BJ (cell line): ENCODE results near the gene LAMTOR1. TPM values are rescaled to one million over a fixed set of nuclear protein-coding genes. Genes with fewer than 3 reads are reported as not detected.

Source experiments
- CTCF ChIA-PET: fragments of 350-600 bp; formaldehyde crosslinking; extraction: SDS; loops from one replicate; lab custom pipeline; 2021; ENCODE audit warnings: antibody characterized with exemption, inconsistent platforms; lab: Yijun Ruan, JAX
- POLR2A ChIA-PET: fragments of 300-600 bp; sonication (Branson Sonifier 250); formaldehyde crosslinking; extraction: SDS; loops from one replicate; lab custom pipeline; 2021; ENCODE audit warnings: antibody characterized with exemption; lab: Charles Lee
- DNase-seq: peaks from one replicate; pipeline ENCODE4 v3.0.0-alpha.2; 2011; ENCODE audit warnings: low read depth
- H3K27me3 ChIP-seq: 2 replicates; pipeline ENCODE4 v1.6.0; 2011; ENCODE audit warnings: low read length; ENCODE audit not compliant: control insufficient read depth, insufficient read depth
- H3K36me3 ChIP-seq: 2 replicates; pipeline ENCODE4 v1.5.1; 2011; ENCODE audit warnings: low read length; ENCODE audit not compliant: control insufficient read depth, insufficient read depth
- H3K4me3 ChIP-seq: 2 replicates; pipeline ENCODE4 v1.5.1; 2011; ENCODE audit warnings: low read depth, mild to moderate bottlenecking, control low read depth, low read length
- CTCF ChIP-seq: IDR thresholded peaks from 2 replicates; pipeline ENCODE4 v1.5.1; 2011; ENCODE audit warnings: low read depth, mild to moderate bottlenecking, control low read depth, inconsistent platforms, low read length, moderate library complexity; ENCODE audit not compliant: insufficient read depth
- polyA plus RNA-seq: library from polyadenylated mRNA; depleted of rRNA; stranded (reverse); fragments of >200 nt; gene quantifications from 2 replicates; pipeline ENCODE4 v1.2.3, GENCODE V29; 2011; rRNA removed
- small RNA-seq: library from RNA; depleted of rRNA; stranded (forward); fragments of <200 nt; gene quantifications from one replicate; pipeline ENCODE3, GENCODE V24; 2012; ENCODE audit warnings: low replicate concordance, low read depth; ENCODE audit not compliant: insufficient read length

The LAMTOR1 gene
- polyA plus RNA-seq, 1 experiment = 145 TPM

GRCh38 chr11:72066855-72067254 is 36.2 kb downstream of the LAMTOR1 start:
- Histone ChIP-seq H3K27me3 (no peaks in the 10 kb centered on the region), H3K36me3 (no peaks in the 10 kb centered on the region; the same call in 1 of the 2 replicates), H3K4me3 (no peak overlapping the region)
- TF ChIP-seq CTCF = no peak
- DNase-seq = no peak
- CTCF ChIA-PET = interaction anchor here (0.8 to 1.4 kb wide), 3 partner anchors 13 to 26 kb away, joined by 3 to 5 read pairs (median 3); no protein-coding TSS in a partner anchor
- POLR2A ChIA-PET = no interaction called here

GRCh38 chr11:72061739-72062396 is 41.2 kb downstream of the LAMTOR1 start:
- no peak for TF ChIP-seq CTCF
- no peak for DNase-seq
- no peaks in the 10 kb centered on the region; the same call in 1 of the 2 replicates for H3K36me3 ChIP-seq
- H3K27me3 ChIP-seq = no peaks in the 10 kb centered on the region
- CTCF ChIA-PET = interaction anchor here (1.1 to 1.6 kb wide), 2 partner anchors 12 to 14 kb away, joined by 3 read pairs; no protein-coding TSS in a partner anchor
- POLR2A ChIA-PET = no interaction called here
- H3K4me3 ChIP-seq = no peak overlapping the region

GRCh38 chr11:72058416-72059034 is 44.6 kb downstream of the LAMTOR1 start:
- ChIA-PET POLR2A (no interaction called here), CTCF (interaction anchor here (0.7 to 1.9 kb wide), 3 partner anchors 10 to 19 kb away, joined by 3 to 7 read pairs (median 4); no protein-coding TSS in a partner anchor)
- no peak for DNase-seq
- no peak for TF ChIP-seq CTCF
- H3K27me3 ChIP-seq = no peaks in the 10 kb centered on the region
- no peaks in the 10 kb centered on the region for H3K36me3 ChIP-seq
- H3K4me3 ChIP-seq = no peak overlapping the region

- DNase-seq = no peak
- TF ChIP-seq CTCF = no peak
- H3K27me3 ChIP-seq = no peaks in the 10 kb centered on the region
- no peak overlapping the region for H3K4me3 ChIP-seq
- ChIA-PET CTCF (interaction anchor here (0.8 kb wide), 1 partner anchor 24 kb away, joined by 3 read pairs; no protein-coding TSS in a partner anchor), POLR2A (no interaction called here)
- H3K36me3 ChIP-seq = no peaks in the 10 kb centered on the region; the same call in 1 of the 2 replicates
Measured at GRCh38 chr11:72048766-72049460, 54.2 kb downstream of the LAMTOR1 start.

Small RNAs within 50 kb of the gene (small RNA-seq; reads per million reads assigned to genes)
- gene MIR3165 = not detected
- not detected for gene RNU6-72P

Other genes with a start within 250 kb of the LAMTOR1 start
- gene DEFB131B, start 224.8 kb downstream of the LAMTOR1 start, polyA plus RNA-seq = not detected in 2 replicates
- gene XNDC1N, start 174.7 kb downstream of the LAMTOR1 start, polyA plus RNA-seq = 3.3 and 4.5 TPM in 2 replicates
- gene RNF121, start 174.3 kb downstream of the LAMTOR1 start, polyA plus RNA-seq = 77.3 and 80.5 TPM in 2 replicates
- 2.5 and 3.2 TPM in 2 replicates for gene IL18BP, start 104.4 kb downstream of the LAMTOR1 start, polyA plus RNA-seq
- 87.1 and 120 TPM in 2 replicates for gene NUMA1, start 22.8 kb downstream of the LAMTOR1 start, polyA plus RNA-seq
- gene LRRC51, start 22.4 kb downstream of the LAMTOR1 start, polyA plus RNA-seq = 9.8 TPM in 2 replicates
- not detected in 2 replicates for gene TOMT, start 2.6 kb upstream of the LAMTOR1 start, polyA plus RNA-seq
- 51.5 and 54.3 TPM in 2 replicates for gene ANAPC15, start 9.4 kb upstream of the LAMTOR1 start, polyA plus RNA-seq
- gene FOLR3, start 32.4 kb upstream of the LAMTOR1 start, polyA plus RNA-seq = 0.85 and 0.89 TPM in 2 replicates
- 0.83 and 1.2 TPM in 2 replicates for gene FOLR1, start 88.8 kb upstream of the LAMTOR1 start, polyA plus RNA-seq
- not detected in 2 replicates for gene FOLR2, start 113.5 kb upstream of the LAMTOR1 start, polyA plus RNA-seq
- gene INPPL1, start 121.5 kb upstream of the LAMTOR1 start, polyA plus RNA-seq = 114 and 164 TPM in 2 replicates
- gene PHOX2A, start 140.9 kb upstream of the LAMTOR1 start, polyA plus RNA-seq = not detected in 2 replicates